A549 (cell line): ENCODE results near the gene TTF1. TPM values are rescaled to one million over a fixed set of nuclear protein-coding genes. Genes with fewer than 3 reads are reported as not detected.

Experiments used
- ATAC-seq, 2 experiments: fragments of 200-7000 bp in 1 of 2; fragments of >200 bp in 1 of 2; cut with Nextera tagmentation in 1 of 2; cut with Tn5 transposase in 1 of 2; 3 replicates each; pipeline versions ENCODE4 v1.8.0 to v1.9.1; 2018 to 2020; ENCODE audit warnings: mild to moderate bottlenecking in 1 of 2, moderate library complexity in 1 of 2
- CTCF ChIA-PET: fragments of 300-600 bp; sonication (Branson Sonifier 250); formaldehyde crosslinking; extraction: SDS; loops from one replicate; lab custom pipeline; 2021; ENCODE audit warnings: antibody characterized with exemption, inconsistent platforms; lab: Yijun Ruan, JAX
- POLR2A ChIA-PET: fragments of 350-600 bp; formaldehyde crosslinking; extraction: SDS; loops from one replicate; lab custom pipeline; 2021; ENCODE audit warnings: antibody characterized with exemption, inconsistent platforms; lab: Yijun Ruan, JAX
- DNase-seq, 2 experiments: peaks; one replicate each; pipeline versions ENCODE4 v3.0.0 to v3.0.0-alpha.2; 2011 to 2016; ENCODE audit warnings: low read depth in 1 of 2, low spot score in 1 of 2
- FAIRE-seq: peaks from 2 replicates; lab custom pipeline; 2011; peaks lifted over from hg19 to GRCh38; lab: Jason Lieb, UNC
- H3K27ac ChIP-seq, 2 experiments: fragments of >200 bp; sonication (Bioruptor Twin); formaldehyde crosslinking; 3 replicates each; pipeline ENCODE4 v1.5.1; 2016 to 2017
- H3K4me1 ChIP-seq: fragments of >200 bp; sonication (Bioruptor Twin); formaldehyde crosslinking; 3 replicates; pipeline ENCODE4 v1.6.1; 2016
- H3K4me2 ChIP-seq: fragments of >200 bp; sonication (Bioruptor Twin); formaldehyde crosslinking; 3 replicates; pipeline ENCODE4 v1.6.1; 2016
- H3K4me3 ChIP-seq: fragments of >200 bp; sonication (Bioruptor Twin); formaldehyde crosslinking; 3 replicates; pipeline ENCODE4 v1.5.1; 2016
- H3K9me3 ChIP-seq: fragments of >200 bp; sonication (Bioruptor Twin); formaldehyde crosslinking; 3 replicates; pipeline ENCODE4 v1.6.1; 2016
- CEBPB ChIP-seq, 2 experiments: fragments of >200 bp in 1 of 2; sonication (Bioruptor Twin) in 1 of 2; formaldehyde crosslinking in 1 of 2; IDR thresholded peaks; 2 replicates each; pipeline ENCODE4 v1.6.1; 2012 to 2016
- CHD4 ChIP-seq: fragments of 200-600 bp; sonication (generic); IDR thresholded peaks from 2 replicates; pipeline ENCODE4 v1.6.1; 2016; ENCODE audit warnings: antibody characterized with exemption, mild to moderate bottlenecking, borderline replicate concordance
- EHF ChIP-seq: fragments of 250-450 bp; sonication (Bioruptor Pico); IDR thresholded peaks from 2 replicates; pipeline ENCODE4 v1.5.0; 2020; ENCODE audit warnings: mild to moderate bottlenecking
- EHMT2 ChIP-seq: fragments of 200-600 bp; sonication (generic); IDR thresholded peaks from 2 replicates; pipeline ENCODE4 v1.6.1; 2016; ENCODE audit warnings: antibody characterized with exemption, low read depth, mild to moderate bottlenecking, moderate library complexity
- ESRRA ChIP-seq: fragments of 150-350 bp; IDR thresholded peaks from 2 replicates; pipeline ENCODE4 v1.6.1; 2014; ENCODE audit warnings: mild to moderate bottlenecking, low read length, borderline replicate concordance
- FOSL2 ChIP-seq, 2 experiments: fragments of 450-650 bp in 1 of 2; fragments of >200 bp in 1 of 2; sonication (Bioruptor Twin) in 1 of 2; formaldehyde crosslinking; IDR thresholded peaks; 2 replicates each; pipeline versions ENCODE4 v1.5.0 to v1.6.1; 2016 to 2020; ENCODE audit warnings: mild to moderate bottlenecking in 1 of 2, moderate library complexity in 1 of 2
- FOXS1 ChIP-seq: fragments of 250-450 bp; sonication (Bioruptor Pico); IDR thresholded peaks from 2 replicates; pipeline ENCODE4 v1.5.0; 2020; ENCODE audit warnings: mild to moderate bottlenecking, moderate library complexity
- GATA3 ChIP-seq: IDR thresholded peaks from 2 replicates; pipeline ENCODE4 v1.6.1; 2012; ENCODE audit warnings: borderline replicate concordance
- HEYL ChIP-seq: fragments of 250-450 bp; sonication (Bioruptor Pico); IDR thresholded peaks from 2 replicates; pipeline ENCODE4 v1.8.0; 2021; ENCODE audit warnings: mild to moderate bottlenecking, moderate library complexity
- MYC ChIP-seq: IDR thresholded peaks from 2 replicates; pipeline ENCODE4 v1.6.1; 2012; ENCODE audit warnings: mild to moderate bottlenecking, inconsistent platforms, low read length, improper control_type of control experiment, borderline replicate concordance
- NFE2L2 ChIP-seq: fragments of 150-350 bp; conservative IDR thresholded peaks from 2 replicates; pipeline ENCODE4 v1.6.1; 2014; ENCODE audit warnings: low read length
- POLR2A ChIP-seq: IDR thresholded peaks from 2 replicates; pipeline ENCODE4 v1.6.1; 2012; ENCODE audit warnings: mild to moderate bottlenecking, low read length
- RAD21 ChIP-seq, 2 experiments: fragments of >200 bp in 1 of 2; sonication (Bioruptor Twin) in 1 of 2; formaldehyde crosslinking in 1 of 2; IDR thresholded peaks in 1 of 2; conservative IDR thresholded peaks in 1 of 2; 2 replicates in 1 of 2; 3 replicates in 1 of 2; pipeline ENCODE4 v1.6.1; 2012 to 2018; ENCODE audit warnings: inconsistent platforms in 1 of 2
- RCOR1 ChIP-seq: fragments of 150-350 bp; IDR thresholded peaks from 2 replicates; pipeline ENCODE4 v1.6.1; 2014; ENCODE audit warnings: antibody characterized with exemption, low read length, low read depth
- RFX5 ChIP-seq: fragments of 450-650 bp; IDR thresholded peaks from 2 replicates; pipeline ENCODE4 v1.7.1; 2014; ENCODE audit warnings: antibody characterized with exemption, mild to moderate bottlenecking, moderate library complexity
- TP53 ChIP-seq: fragments of 250-450 bp; sonication (Bioruptor Pico); IDR thresholded peaks from 2 replicates; pipeline ENCODE4 v1.5.0; 2021; ENCODE audit warnings: mild to moderate bottlenecking, moderate library complexity
- ZFP36 ChIP-seq: fragments of 450-650 bp; IDR thresholded peaks from 2 replicates; pipeline ENCODE4 v1.6.1; 2014; ENCODE audit warnings: borderline replicate concordance; ENCODE audit not compliant: partially characterized antibody
- ZSCAN20 ChIP-seq: fragments of 250-450 bp; sonication (Bioruptor Pico); IDR thresholded peaks from 2 replicates; pipeline ENCODE4 v1.8.0; 2022; ENCODE audit warnings: mild to moderate bottlenecking, moderate library complexity
- WGBS: methylation state at CpG from one replicate; pipeline ENCODE4 v1.1.6; 2017; ENCODE audit errors: missing lambda C conversion rate; 5-methylcytosine and 5-hydroxymethylcytosine counted together
- polyA plus RNA-seq, 4 experiments: library from polyadenylated mRNA; depleted of rRNA in 3 of 4; stranded (reverse); fragments of >200 nt; fragmentation: RNase III in 1 of 4; extraction: RNeasy Plus Mini Kit Qiagen cat#74134 plus additional on column Dnase treatment in 1 of 4; gene quantifications; 2 replicates in 3 of 4; 3 replicates in 1 of 4; pipeline ENCODE4 v1.2.3, GENCODE V29; 2011 to 2017
- TF ChIP-seq, protein P1 (sequence below): fragments of 150-350 bp; IDR thresholded peaks from 2 replicates; pipeline ENCODE4 v1.6.1; 2014; ENCODE audit warnings: low read depth, mild to moderate bottlenecking, low read length
- TF ChIP-seq, protein P2 (sequence below): fragments of >200 bp; sonication (Bioruptor Twin); formaldehyde crosslinking; IDR thresholded peaks from 3 replicates; pipeline ENCODE4 v1.6.1; 2016
- TF ChIP-seq, protein P3 (sequence below): IDR thresholded peaks from 2 replicates; pipeline ENCODE4 v1.6.1; 2012; ENCODE audit warnings: low read depth, borderline replicate concordance
- TF ChIP-seq, protein P4 (sequence below): fragments of >200 bp; sonication (Bioruptor Twin); formaldehyde crosslinking; IDR thresholded peaks from 3 replicates; pipeline ENCODE4 v1.5.1; 2016

TTF1 gene
- polyA plus RNA-seq, 2 of the 4 experiments (the other 2 are of a cell fraction) = 11.4 to 16.0 TPM

DNA sequence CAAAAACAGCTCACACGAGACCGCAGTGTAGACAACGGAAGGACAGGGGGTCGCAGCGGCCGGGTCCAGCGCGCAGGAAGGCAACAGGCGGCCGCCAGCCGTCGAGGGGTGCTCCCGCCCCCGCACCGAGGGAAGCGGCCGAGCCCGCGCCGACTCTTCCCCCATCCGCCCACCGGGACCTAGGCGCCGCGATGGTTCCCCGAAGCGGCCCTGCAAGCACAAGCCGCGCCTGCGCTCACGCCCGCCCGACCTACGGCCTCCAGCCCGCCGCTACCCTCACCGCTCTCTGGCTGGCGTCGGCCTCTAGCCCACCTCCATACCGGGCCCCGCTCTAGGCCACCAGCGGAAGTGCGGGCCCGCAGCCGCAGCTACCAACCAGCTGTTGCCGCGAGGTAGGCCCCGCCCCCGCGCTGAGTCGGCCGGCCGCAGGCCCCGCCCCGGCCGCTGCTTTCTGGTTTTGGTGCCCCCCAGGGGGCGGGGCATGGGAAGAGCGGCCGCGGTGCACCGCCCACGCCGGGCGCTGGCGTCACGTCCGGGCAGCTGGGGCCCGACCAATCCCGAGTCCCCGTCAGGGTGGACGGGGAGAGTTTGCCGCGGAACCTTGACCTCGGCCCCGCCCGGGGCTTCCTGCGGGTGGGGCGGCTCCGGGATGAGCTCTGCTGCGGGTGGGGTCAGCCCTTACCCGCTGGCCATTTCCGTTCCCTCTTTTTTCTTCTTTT, 51.8 kb downstream of the TTF1 start, which contains the start of gene SETX (continued):
- TF ChIP-seq, protein P1, sequence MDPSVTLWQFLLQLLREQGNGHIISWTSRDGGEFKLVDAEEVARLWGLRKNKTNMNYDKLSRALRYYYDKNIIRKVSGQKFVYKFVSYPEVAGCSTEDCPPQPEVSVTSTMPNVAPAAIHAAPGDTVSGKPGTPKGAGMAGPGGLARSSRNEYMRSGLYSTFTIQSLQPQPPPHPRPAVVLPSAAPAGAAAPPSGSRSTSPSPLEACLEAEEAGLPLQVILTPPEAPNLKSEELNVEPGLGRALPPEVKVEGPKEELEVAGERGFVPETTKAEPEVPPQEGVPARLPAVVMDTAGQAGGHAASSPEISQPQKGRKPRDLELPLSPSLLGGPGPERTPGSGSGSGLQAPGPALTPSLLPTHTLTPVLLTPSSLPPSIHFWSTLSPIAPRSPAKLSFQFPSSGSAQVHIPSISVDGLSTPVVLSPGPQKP = no peak
- TF ChIP-seq RFX5 = no peak
- TF ChIP-seq ESRRA = no peak
- TF ChIP-seq MYC = no peak
- TF ChIP-seq FOSL2 (IDR thresholded peaks at IDR 0.05) = no peak
- peak; percentile 22 for TF ChIP-seq FOSL2 (CRISPR knock-in tag; IDR thresholded peaks at IDR 0.05)
- TF ChIP-seq RCOR1 = no peak
- TF ChIP-seq POLR2A = peak; percentile 95
- TF ChIP-seq EHF (CRISPR knock-in tag) = no peak

DNA sequence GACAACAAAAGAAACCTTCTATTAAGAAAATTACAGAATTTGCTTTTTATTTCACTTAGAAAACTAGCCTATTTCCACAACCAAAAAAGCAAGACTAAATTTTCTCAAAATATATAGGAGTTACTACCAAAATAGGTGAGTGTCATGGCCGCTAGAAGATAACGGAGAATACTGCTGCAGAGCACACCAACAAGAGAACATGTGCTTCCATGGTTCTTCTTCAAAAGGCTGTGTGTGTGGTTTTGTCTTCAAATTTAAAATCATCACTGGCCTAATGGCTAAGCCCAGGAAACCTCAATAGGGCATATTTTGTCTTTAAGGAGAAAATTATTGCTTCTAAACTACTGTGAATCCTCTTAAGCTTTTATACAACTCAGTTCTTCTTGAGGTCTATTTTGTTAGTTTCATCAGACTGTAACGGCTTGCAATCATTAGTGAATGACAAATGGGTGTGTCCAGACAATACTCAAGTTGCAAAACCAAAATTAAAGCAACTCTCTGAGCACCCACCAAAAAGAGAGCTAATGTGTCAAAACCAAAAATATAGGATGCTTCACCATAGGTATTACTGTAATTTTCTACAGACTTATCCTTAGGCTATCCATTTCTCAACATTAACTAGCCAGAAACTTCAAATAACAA, 55.1 kb downstream of the TTF1 start:
- H3K4me2 ChIP-seq = no peak overlapping the region
- DNase-seq (no peak), FAIRE-seq (no peak)
- CTCF ChIA-PET = interaction anchor here (1.2 kb wide), 1 partner anchor 309 kb away, joined by 3 read pairs; no protein-coding TSS in a partner anchor
- no peak overlapping the region for H3K4me3 ChIP-seq
- WGBS = 90% methylated on average over 3 of the region's 3 CpGs
- H3K9me3 ChIP-seq = no peaks in the 10 kb centered on the region
- peaks cover 31% of the 10 kb centered on the region for H3K4me1 ChIP-seq
- TF ChIP-seq TP53 (no peak), FOXS1 (no peak), ZFP36 (no peak), NFE2L2 (no peak), RAD21 (conservative IDR thresholded peaks at IDR 0.05 in 1 of 2, IDR thresholded peaks at IDR 0.05 in 1 of 2) (no peak), GATA3 (no peak), ESRRA (no peak), CHD4 (no peak), CEBPB (IDR thresholded peaks at IDR 0.05) (no peak), EHMT2 (no peak), ZSCAN20 (CRISPR knock-in tag) (no peak), HEYL (no peak)
- TF ChIP-seq, protein P2, sequence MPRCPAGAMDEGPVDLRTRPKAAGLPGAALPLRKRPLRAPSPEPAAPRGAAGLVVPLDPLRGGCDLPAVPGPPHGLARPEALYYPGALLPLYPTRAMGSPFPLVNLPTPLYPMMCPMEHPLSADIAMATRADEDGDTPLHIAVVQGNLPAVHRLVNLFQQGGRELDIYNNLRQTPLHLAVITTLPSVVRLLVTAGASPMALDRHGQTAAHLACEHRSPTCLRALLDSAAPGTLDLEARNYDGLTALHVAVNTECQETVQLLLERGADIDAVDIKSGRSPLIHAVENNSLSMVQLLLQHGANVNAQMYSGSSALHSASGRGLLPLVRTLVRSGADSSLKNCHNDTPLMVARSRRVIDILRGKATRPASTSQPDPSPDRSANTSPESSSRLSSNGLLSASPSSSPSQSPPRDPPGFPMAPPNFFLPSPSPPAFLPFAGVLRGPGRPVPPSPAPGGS = no peak
- TF ChIP-seq, protein P3, sequence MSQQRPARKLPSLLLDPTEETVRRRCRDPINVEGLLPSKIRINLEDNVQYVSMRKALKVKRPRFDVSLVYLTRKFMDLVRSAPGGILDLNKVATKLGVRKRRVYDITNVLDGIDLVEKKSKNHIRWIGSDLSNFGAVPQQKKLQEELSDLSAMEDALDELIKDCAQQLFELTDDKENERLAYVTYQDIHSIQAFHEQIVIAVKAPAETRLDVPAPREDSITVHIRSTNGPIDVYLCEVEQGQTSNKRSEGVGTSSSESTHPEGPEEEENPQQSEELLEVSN = no peak
- TF ChIP-seq, protein P4, sequence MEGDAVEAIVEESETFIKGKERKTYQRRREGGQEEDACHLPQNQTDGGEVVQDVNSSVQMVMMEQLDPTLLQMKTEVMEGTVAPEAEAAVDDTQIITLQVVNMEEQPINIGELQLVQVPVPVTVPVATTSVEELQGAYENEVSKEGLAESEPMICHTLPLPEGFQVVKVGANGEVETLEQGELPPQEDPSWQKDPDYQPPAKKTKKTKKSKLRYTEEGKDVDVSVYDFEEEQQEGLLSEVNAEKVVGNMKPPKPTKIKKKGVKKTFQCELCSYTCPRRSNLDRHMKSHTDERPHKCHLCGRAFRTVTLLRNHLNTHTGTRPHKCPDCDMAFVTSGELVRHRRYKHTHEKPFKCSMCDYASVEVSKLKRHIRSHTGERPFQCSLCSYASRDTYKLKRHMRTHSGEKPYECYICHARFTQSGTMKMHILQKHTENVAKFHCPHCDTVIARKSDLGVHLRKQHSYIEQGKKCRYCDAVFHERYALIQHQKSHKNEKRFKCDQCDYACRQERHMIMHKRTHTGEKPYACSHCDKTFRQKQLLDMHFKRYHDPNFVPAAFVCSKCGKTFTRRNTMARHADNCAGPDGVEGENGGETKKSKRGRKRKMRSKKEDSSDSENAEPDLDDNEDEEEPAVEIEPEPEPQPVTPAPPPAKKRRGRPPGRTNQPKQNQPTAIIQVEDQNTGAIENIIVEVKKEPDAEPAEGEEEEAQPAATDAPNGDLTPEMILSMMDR = no peak
- TF ChIP-seq, all 56 proteins: peak for 0
- no peak overlapping the region for H3K27ac ChIP-seq
- no peak for ATAC-seq
- POLR2A ChIA-PET = no interaction called here
